B cell (primary cell): ENCODE measurements around the gene EIF4A2. TPM values are rescaled to one million over a fixed set of nuclear protein-coding genes. Genes with fewer than 3 reads are reported as not detected.

Source experiments
- ATAC-seq: fragments of 200-7000 bp; cut with Tn5 transposase; one replicate; pipeline ENCODE4 v1.10.0; 2021; ENCODE audit warnings: low read depth, mild to moderate bottlenecking, moderate number of reproducible peaks, moderate library complexity
- CTCF ChIA-PET: fragments of 350-600 bp; sonication (Branson Sonifier 250); formaldehyde crosslinking; loops from one replicate; lab custom pipeline; 2021; ENCODE audit warnings: antibody characterized with exemption, inconsistent platforms; lab: Charles Lee
- POLR2A ChIA-PET: fragments of 350-600 bp; sonication (Branson Sonifier 250); formaldehyde crosslinking; loops from one replicate; lab custom pipeline; 2021; ENCODE audit warnings: antibody characterized with exemption; lab: Charles Lee
- DNase-seq: peaks from one replicate; pipeline ENCODE4 v3.0.0; 2013
- H2AFZ ChIP-seq: 2 replicates; pipeline ENCODE4 v1.6.1; 2012; ENCODE audit warnings: mild to moderate bottlenecking, low read depth, low read length; ENCODE audit not compliant: insufficient read depth, poor library complexity, severe bottlenecking
- H3K27ac ChIP-seq, 2 donors: 1 replicate in 1 of 2; 2 replicates in 1 of 2; pipeline ENCODE4 v1.5.1; 2012 to 2013; ENCODE audit warnings: low read length in 2 of 2, mild to moderate bottlenecking in 2 of 2, moderate library complexity in 1 of 2
- H3K27me3 ChIP-seq, 4 experiments: fragments of 200-600 bp in 1 of 4; sonication (generic) in 1 of 4; replicated peaks in 1 of 4; 1 replicate in 2 of 4; 2 replicates in 2 of 4; pipeline versions ENCODE4 v1.6.1 to v1.7.0; 2013 to 2016; ENCODE audit warnings: low read length in 3 of 4, mild to moderate bottlenecking in 2 of 4, mixed read lengths in 1 of 4, moderate library complexity in 1 of 4; ENCODE audit not compliant: insufficient read depth in 4 of 4, control insufficient read depth in 3 of 4; ENCODE audit errors: control extremely low read depth in 1 of 4
- H3K36me3 ChIP-seq, 2 experiments: replicated peaks in 1 of 2; 1 replicate in 1 of 2; 2 replicates in 1 of 2; pipeline versions ENCODE4 v1.6.1 to v1.7.1; 2013; ENCODE audit warnings: low read length in 1 of 2; ENCODE audit not compliant: insufficient read depth in 2 of 2, control insufficient read depth in 1 of 2; ENCODE audit errors: control extremely low read depth in 1 of 2, extremely low read depth in 1 of 2
- H3K4me1 ChIP-seq, 2 donors: fragments of 200-600 bp in 1 of 2; sonication (generic) in 1 of 2; 1 replicate in 1 of 2; 2 replicates in 1 of 2; pipeline versions ENCODE4 v1.5.1 to v1.6.1; 2013 to 2017; ENCODE audit warnings: low read length in 2 of 2; ENCODE audit not compliant: control insufficient read depth in 2 of 2, insufficient read depth in 2 of 2
- H3K4me2 ChIP-seq: replicated peaks from 2 replicates; pipeline ENCODE3; 2012; ENCODE audit warnings: mild to moderate bottlenecking, low read depth, low read length; ENCODE audit not compliant: poor library complexity, severe bottlenecking
- H3K4me3 ChIP-seq, 5 experiments: fragments of 200-600 bp in 1 of 5; sonication (generic) in 1 of 5; 1 replicate in 3 of 5; 2 replicates in 2 of 5; pipeline versions ENCODE4 v1.5.1 to v1.7.0; 2011 to 2016; ENCODE audit warnings: low read length in 4 of 5, mild to moderate bottlenecking in 4 of 5, low read depth in 2 of 5, control low read depth in 1 of 5, moderate library complexity in 1 of 5; ENCODE audit not compliant: insufficient read depth in 1 of 5; ENCODE audit errors: control extremely low read depth in 1 of 5, extremely low read depth in 1 of 5
- H3K79me2 ChIP-seq: fragments of 200-600 bp; sonication (generic); one replicate; pipeline ENCODE4 v1.6.0; 2016; ENCODE audit warnings: low read length; ENCODE audit not compliant: control insufficient read depth, insufficient read depth
- H3K9ac ChIP-seq: fragments of 200-600 bp; sonication (generic); 2 replicates; pipeline ENCODE4 v1.6.1; 2017; ENCODE audit warnings: mild to moderate bottlenecking, low read length, moderate library complexity
- H3K9me3 ChIP-seq, 3 donors: one replicate each; pipeline versions ENCODE4 v1.6.1 to v1.7.1; 2013; ENCODE audit warnings: low read length in 2 of 3; ENCODE audit not compliant: control insufficient read depth in 2 of 3, insufficient read depth in 1 of 3; ENCODE audit errors: control extremely low read depth in 1 of 3
- H4K20me1 ChIP-seq: 2 replicates; pipeline ENCODE4 v1.6.0; 2012; ENCODE audit warnings: mild to moderate bottlenecking, low read length; ENCODE audit not compliant: insufficient read depth, control insufficient read depth, poor library complexity, severe bottlenecking
- H3K27ac Mint-ChIP-seq: one replicate; pipeline ENCODE4 v1.8.0; 2021; ENCODE audit warnings: mixed read lengths
- H3K27me3 Mint-ChIP-seq: one replicate; pipeline ENCODE4 v1.8.0; 2021; ENCODE audit warnings: mixed read lengths
- H3K4me1 Mint-ChIP-seq: one replicate; pipeline ENCODE4 v1.8.0; 2021; ENCODE audit warnings: mixed read lengths
- H3K4me3 Mint-ChIP-seq: one replicate; pipeline ENCODE4 v1.8.0; 2021; ENCODE audit warnings: mixed read lengths
- H3K9me3 Mint-ChIP-seq: one replicate; pipeline ENCODE4 v1.8.0; 2022; ENCODE audit warnings: mixed read lengths; ENCODE audit not compliant: insufficient read depth
- CTCF ChIP-seq: fragments of 200-600 bp; IDR thresholded peaks from one replicate; pipeline ENCODE4 v1.8.0; 2022; ENCODE audit warnings: antibody characterized with exemption, mild to moderate bottlenecking
- EZH2 ChIP-seq: IDR thresholded peaks from 2 replicates; pipeline ENCODE4 v1.6.1; 2012; ENCODE audit warnings: borderline replicate concordance, low read depth, mild to moderate bottlenecking, moderate library complexity, low read length; ENCODE audit not compliant: insufficient read depth, poor library complexity, severe bottlenecking
- WGBS: methylation state at CpG from one replicate; pipeline ENCODE4 v1.1.5; 2013; ENCODE audit warnings: missing lambda C conversion rate; ENCODE audit not compliant: insufficient coverage; 5-methylcytosine and 5-hydroxymethylcytosine counted together
- intact Hi-C: fragments of 100-400 bp; cut with micrococcal nuclease; formaldehyde crosslinking; loops from one replicate; pipeline ENCODE4 v1.10.0; 2022
- polyA plus RNA-seq: library from polyadenylated mRNA; depleted of rRNA; stranded (reverse); fragments of >200 nt; gene quantifications from 2 replicates; pipeline ENCODE4 v1.2.3, GENCODE V29; 2012
- total RNA-seq, 2 donors: library from RNA; stranded (reverse); fragments of 120-200 nt in 1 of 2; gene quantifications; 1 replicate in 1 of 2; 2 replicates in 1 of 2; pipeline versions ENCODE4 v1.2.3 to v1.2.4, GENCODE V29; 2013 to 2022

Gene EIF4A2
- total and polyA plus RNA-seq, 2 donors (not counting 1 experiment from before 2014, with no cell fraction given), result 506 to 547 TPM

DNA sequence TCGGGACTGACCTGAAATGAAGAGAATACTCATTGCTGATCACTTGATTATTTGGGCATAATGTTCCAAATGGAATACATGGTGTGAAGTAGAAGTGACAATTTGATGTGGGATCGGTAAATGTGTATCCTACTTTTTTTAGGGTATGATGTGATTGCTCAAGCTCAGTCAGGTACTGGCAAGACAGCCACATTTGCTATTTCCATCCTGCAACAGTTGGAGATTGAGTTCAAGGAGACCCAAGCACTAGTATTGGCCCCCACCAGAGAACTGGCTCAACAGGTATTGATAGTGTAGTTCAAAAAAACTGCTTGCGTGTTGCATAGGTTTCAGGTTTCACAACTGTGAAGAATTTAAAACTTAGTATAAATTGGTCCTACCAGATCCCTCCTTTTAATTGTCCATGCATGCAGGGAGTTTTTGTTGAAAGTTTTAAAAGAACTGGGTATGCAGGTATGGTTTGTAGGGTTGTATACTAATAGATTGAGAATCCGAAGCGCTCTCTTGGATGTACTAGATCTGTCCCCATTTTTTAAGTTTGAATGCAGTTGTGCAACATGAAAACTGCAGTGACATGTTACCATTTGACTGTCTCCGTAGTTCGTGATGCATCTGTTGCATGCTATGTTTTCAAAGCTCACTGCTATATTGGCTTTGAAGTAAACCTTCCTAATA lies 1.6 kb downstream of the EIF4A2 start:
- CTCF ChIA-PET, result interaction anchor here (1.3 to 3.1 kb wide), 5 partner anchors 12 to 380 kb away, joined by 3 to 16 read pairs (median 3); no protein-coding TSS in a partner anchor
- intact Hi-C loops, result loop anchor here (5.0 to 10.0 kb wide), 3 partner anchors 147 to 1200 kb away; partner anchors contain the start of genes ETV5, SENP2 and ST6GAL1
- H3K4me1 ChIP-seq, result peaks cover 40 to 41% of the 10 kb centered on the region in 2 donors

More for the DNA sequence above, 1.6 kb downstream of the EIF4A2 start:
- POLR2A ChIA-PET, result interaction anchor here (0.9 to 4.8 kb wide), 6 partner anchors 12 to 43 kb away, joined by 3 to 78 read pairs (median 13); partner anchors contain the start of gene RFC4
- WGBS, result 20% methylated on average over 4 of the region's 7 CpGs
- Mint-ChIP-seq H3K9me3 (no peaks in the 10 kb centered on the region), H3K4me3 (peak overlapping the region; percentile 97), H3K27me3 (no peaks in the 10 kb centered on the region), H3K4me1 (peaks cover 65% of the 10 kb centered on the region), H3K27ac (peak overlapping the region; percentile 99)
- H3K27ac ChIP-seq, result peak overlapping the region in 1 of 2 donors; percentile 98
- H4K20me1 ChIP-seq, result peaks cover 61% of the 10 kb centered on the region
- TF ChIP-seq EZH2 (no peak), CTCF (no peak)
- no peaks in the 10 kb centered on the region for H3K9me3 ChIP-seq
- peaks cover 37% of the 10 kb centered on the region for H3K79me2 ChIP-seq
- H3K4me2 ChIP-seq, result peak overlapping the region; percentile 82
- H3K27me3 ChIP-seq, result no peaks in the 10 kb centered on the region
- H3K4me3 ChIP-seq, result peak overlapping the region; percentile 80 to 100 (median 90)
- H3K9ac ChIP-seq, result peak overlapping the region; percentile 98
- ATAC-seq, result no peak
- peaks cover 0 to 57% of the 10 kb centered on the region in 2 experiments for H3K36me3 ChIP-seq
- DNase-seq, result no peak
- H2AFZ ChIP-seq, result no peak overlapping the region
